HG03025 (cell line): ENCODE results near the gene TEX13B.

ENCODE experiments used
- ATAC-seq: cut with Tn5 transposase; IDR thresholded peaks from one replicate; pipeline ENCODE4 v1.9.1; 2021; ENCODE audit warnings: mild to moderate bottlenecking, moderate library complexity; ENCODE audit not compliant: unreplicated experiment, low FRiP score

The TEX13B gene

GRCh38 chrX:107940095-107940494, 42.1 kb downstream of the TEX13B start:
- ATAC-seq, result no peak

GRCh38 chrX:107936434-107936730, 45.8 kb downstream of the TEX13B start:
- no peak for ATAC-seq

GRCh38 chrX:107935664-107936433, 46.3 kb downstream of the TEX13B start:
- no peak for ATAC-seq

GRCh38 chrX:107935200-107935599, 47.0 kb downstream of the TEX13B start:
- no peak for ATAC-seq

GRCh38 chrX:107934262-107934661, 47.9 kb downstream of the TEX13B start:
- ATAC-seq, result no peak
